Measurements from ENCODE around the gene GPR33.
"Not testable (repeated sequence)": the region's sequence is repeated elsewhere in the genome, so short reads cannot be mapped to it uniquely, and the experiment has no call there.

GPR33 gene

GRCh38 chr14:31487886-31488285 is at the start of gene GPR33:
GPR33 (minus strand) TSS chr14:31488039; CDS start chr14:31483965, 4,074 bp downstream.
- DNase-seq, result no peak

- DNase-seq, result no peak
Measured at GRCh38 chr14:31536201-31536960, 48.5 kb upstream of the GPR33 start.

GRCh38 chr14:31530136-31530535 is 42.3 kb upstream of the GPR33 start:
- DNase-seq, result peak in 1 of 51 donors; percentile 2

DNA sequence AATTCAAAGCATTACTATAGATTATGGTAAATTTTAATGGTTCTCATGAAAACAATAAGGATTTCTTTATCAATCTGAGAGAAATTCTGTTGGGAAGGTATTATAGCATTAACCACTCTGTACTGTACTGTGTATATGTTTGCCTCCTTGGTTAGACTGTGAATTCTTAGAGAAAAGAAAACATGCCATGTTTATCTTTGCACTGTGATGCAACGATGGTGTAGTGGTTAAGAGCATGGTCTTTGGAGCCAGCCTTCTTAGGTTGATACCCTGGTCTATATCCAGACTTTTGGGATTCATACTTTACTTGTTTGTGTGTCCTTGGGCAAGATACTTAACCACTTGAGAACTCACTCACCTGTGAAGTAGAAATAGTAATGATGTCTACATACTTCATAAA is 41.2 kb upstream of the GPR33 start:
- no peak for DNase-seq

GRCh38 chr14:31527546-31527945 is 39.7 kb upstream of the GPR33 start:
- no peak for DNase-seq

GRCh38 chr14:31527087-31527486 is 39.2 kb upstream of the GPR33 start:
- DNase-seq, result no peak

DNA sequence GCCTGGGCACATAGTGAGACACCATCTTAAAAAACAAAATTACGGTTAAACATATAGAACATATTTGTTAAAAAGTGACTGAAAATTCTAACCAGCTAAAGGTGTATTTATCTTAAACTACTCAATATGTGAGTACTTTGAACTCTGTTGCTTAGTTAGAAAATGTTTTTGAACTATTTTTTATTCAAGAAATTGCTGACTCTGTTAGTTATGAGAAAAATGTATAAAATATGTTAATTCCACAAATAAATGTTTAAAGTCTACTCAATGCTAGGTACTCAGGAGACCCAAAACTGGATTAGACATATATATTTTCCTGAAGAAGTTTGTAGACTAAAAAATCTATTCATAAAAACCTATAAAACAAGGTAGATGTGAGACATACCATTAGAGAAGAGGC is 23.0 kb upstream of the GPR33 start:
- no peak for DNase-seq

GRCh38 chr14:31510222-31510621 is 22.4 kb upstream of the GPR33 start:
- DNase-seq, result peak in 1 of 51 donors; percentile 9

DNA sequence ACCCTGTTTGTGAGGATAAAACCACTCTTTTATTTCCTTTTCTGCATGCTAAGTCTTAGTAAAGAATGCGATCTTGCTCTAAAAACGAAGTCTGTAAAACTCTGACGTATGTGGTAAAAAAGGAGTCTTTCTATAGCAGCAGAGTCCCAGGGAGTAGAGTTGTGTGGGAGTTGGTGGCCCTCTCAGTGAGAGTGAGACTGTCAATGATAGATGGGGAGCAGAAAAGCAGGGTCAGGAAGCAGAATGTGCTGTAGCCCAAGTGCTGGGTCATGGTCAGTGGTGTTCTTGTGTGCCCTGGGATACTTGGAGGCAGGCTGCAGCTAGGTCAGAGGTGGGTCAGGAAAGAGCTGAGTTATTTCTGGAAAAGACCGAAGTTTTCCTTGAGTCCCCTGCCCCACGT is 20.3 kb upstream of the GPR33 start:
- DNase-seq, result no peak

GRCh38 chr14:31505411-31505810 is 17.6 kb upstream of the GPR33 start:
- DNase-seq, result no peak

DNA sequence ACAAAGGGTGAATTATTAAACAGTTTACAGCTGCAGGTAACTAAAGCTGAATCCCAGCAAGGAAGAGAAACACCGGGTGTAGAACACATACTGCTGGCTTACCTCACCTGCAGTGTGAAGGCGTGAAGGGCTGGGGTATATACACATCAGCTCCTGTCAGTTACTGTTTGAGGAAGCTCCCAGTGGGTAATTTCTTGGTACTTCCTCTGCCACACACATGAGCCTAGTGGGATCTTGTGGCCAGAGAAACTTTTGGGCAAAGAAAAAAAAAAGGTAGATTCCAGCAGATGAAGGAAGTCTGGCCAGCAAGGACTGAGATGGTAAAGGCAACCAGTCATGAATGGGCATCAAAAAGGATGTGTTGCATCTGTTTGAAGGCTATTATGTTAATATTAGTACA is 14.0 kb upstream of the GPR33 start:
- no peak for DNase-seq

GRCh38 chr14:31492759-31493498 is 5.1 kb upstream of the GPR33 start:
- DNase-seq, result no peak

GRCh38 chr14:31489691-31490090 is 1.9 kb upstream of the GPR33 start:
- no peak for DNase-seq

DNA sequence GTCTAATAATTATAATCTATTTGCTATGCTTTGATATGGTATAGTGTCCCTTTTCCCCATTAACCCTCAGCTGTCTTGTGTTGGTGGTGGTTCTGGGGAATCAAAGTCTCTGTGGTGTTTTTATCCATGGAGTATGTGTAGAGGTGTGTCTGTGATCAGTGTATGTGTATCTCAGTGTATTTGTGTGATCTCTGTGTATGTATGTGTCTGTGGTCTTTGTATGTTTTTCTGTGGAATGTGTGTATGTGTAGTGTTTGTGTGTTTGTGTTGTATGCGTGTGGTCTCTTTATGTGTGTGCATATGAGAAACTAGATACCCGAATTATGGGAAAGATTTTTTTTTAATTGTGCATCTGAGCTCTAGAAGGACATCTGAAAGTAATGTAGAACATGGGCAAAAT is 1.1 kb downstream of the GPR33 start:
- DNase-seq, result no peak

DNA sequence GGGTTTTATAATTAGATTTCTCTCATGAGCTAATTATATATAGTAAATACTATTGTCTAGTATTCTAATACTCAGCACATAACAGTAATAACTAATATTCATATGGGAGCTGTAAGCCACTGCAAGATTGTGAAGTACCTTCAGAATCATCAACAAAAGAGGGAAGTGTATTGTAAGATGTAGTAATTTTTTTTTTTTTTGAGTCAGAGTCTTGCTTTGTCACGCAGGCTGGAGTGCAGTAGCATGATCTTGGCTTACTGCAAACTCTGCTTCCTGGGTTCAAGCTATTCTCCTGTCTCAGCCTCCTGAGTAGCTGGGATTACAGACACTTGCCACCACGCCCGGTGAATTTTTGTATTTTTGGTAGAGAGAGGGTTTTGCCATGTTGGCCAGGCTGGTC is 3.1 kb downstream of the GPR33 start:
- DNase-seq, result no peak

GRCh38 chr14:31480156-31480555 is 7.7 kb downstream of the GPR33 start:
- DNase-seq, result peak in 1 of 51 donors; percentile 22

DNA sequence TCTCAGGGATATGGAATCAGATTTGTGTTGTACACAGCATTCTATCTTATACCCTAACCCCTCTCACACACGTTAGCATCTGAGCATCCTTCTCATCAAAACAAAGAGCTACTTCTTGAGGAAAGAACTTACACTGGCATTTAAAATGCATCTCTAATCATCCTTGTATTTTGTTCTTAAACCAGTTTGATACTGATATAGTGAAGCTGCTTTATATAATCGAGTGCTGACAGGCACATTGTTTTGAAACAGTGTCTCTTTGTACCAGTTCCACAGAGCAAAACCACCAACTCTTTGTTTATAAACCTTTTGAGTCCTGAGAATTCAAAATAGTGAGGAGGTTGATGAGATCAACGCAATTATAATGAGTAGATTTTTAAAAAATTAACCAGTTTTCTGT is 8.8 kb downstream of the GPR33 start:
- peak in 4 of 51 donors; percentile 7 to 45 (median 32) for DNase-seq

GRCh38 chr14:31477248-31477647 is 10.6 kb downstream of the GPR33 start:
- DNase-seq, result no peak

DNA sequence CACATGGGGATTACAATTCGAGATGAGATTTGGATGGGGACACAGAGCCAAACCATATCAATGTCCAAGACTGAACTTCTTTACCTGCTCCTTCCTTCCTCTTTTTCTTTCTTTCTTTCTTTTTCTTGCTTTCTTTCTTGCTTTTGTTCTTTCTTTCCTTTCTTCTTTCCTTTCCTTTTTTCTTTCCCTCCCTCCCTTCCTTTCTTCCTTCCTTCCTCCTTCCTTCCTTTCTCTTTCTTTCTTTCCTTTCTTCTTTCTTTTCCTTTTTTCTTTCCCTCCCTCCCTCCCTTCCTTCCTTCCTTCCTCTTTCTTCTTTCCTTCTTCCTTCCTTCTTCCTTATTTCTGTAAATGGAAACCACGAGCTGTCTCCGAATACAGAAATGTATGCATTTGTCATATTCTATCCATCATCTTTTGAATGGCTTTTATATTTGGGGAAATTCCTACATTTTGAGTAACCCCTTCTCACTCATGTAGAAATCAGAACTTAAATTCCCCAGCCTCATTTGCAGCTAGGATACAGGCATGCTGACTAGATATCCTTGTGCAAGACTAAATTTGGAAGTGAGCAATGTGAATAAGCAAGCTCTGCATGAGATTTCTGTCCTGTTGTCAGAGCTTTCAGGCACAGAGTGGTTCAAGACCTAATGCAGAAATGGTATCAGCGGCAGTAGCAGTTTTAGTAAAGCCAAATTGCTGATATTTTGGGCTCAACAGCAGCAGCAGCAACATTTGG is 11.5 kb downstream of the GPR33 start:
- no peak for DNase-seq

DNA sequence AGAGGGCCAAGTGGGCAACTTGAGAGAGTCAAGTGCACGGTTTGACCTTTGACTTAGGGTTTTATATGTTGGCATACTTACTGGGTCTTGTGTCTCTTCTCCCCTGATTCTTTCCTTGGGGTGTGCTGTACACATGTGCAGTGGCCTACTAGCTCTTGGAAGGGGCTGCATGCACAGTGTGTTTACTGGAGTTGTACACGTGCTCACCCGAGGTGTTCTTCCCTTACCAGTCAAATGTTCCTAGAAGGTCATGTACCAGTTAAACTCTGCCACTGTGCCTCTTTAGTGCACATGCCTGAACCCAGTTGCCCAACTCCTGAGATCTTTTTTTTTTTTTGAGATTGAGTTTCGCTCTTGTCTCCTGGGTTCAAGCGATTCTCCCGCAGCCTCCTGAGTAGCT is 21.3 kb downstream of the GPR33 start:
- no peak for DNase-seq

GRCh38 chr14:31465111-31465510 is 22.7 kb downstream of the GPR33 start:
- DNase-seq, result no peak

- DNase-seq, result not testable (repeated sequence)
Measured at GRCh38 chr14:31462450-31462849, 25.4 kb downstream of the GPR33 start.

Data from hypothalamus (tissue), 51 donors.